GM23248 (cell line): ENCODE measurements around the gene EI24. TPM values are rescaled to one million over a fixed set of nuclear protein-coding genes. Genes with fewer than 3 reads are reported as not detected.
"Not testable (repeated sequence)": the region's sequence is repeated elsewhere in the genome, so short reads cannot be mapped to it uniquely, and the experiment has no call there.

Experiments
- DNase-seq: peaks from one replicate; pipeline ENCODE4 v3.0.0-alpha.2; 2015
- H2AFZ ChIP-seq: fragments of 200-600 bp; sonication (generic); 2 replicates; pipeline ENCODE4 v1.6.1; 2016; ENCODE audit warnings: antibody characterized with exemption
- H3F3A ChIP-seq: fragments of 200-600 bp; sonication (generic); 2 replicates; pipeline ENCODE4 v1.6.1; 2016; ENCODE audit warnings: mild to moderate bottlenecking, antibody characterized with exemption, mixed run types; ENCODE audit not compliant: insufficient read depth
- H3K27ac ChIP-seq: fragments of 200-600 bp; sonication (generic); 2 replicates; pipeline ENCODE4 v1.5.1; 2016; ENCODE audit warnings: mild to moderate bottlenecking
- H3K27me3 ChIP-seq: fragments of 200-600 bp; sonication (generic); replicated peaks from 2 replicates; pipeline ENCODE4 v1.6.1; 2016; ENCODE audit warnings: mild to moderate bottlenecking; ENCODE audit not compliant: insufficient read depth
- H3K36me3 ChIP-seq: fragments of 200-600 bp; sonication (generic); 2 replicates; pipeline ENCODE4 v1.6.1; 2016; ENCODE audit warnings: low read depth, mild to moderate bottlenecking
- H3K4me1 ChIP-seq: fragments of 200-600 bp; sonication (generic); 2 replicates; pipeline ENCODE4 v1.6.1; 2016; ENCODE audit warnings: mild to moderate bottlenecking; ENCODE audit not compliant: insufficient read depth
- H3K4me2 ChIP-seq: fragments of 200-600 bp; sonication (generic); one replicate; pipeline ENCODE4 v1.6.1; 2016; ENCODE audit warnings: mild to moderate bottlenecking; ENCODE audit not compliant: unreplicated experiment
- H3K4me3 ChIP-seq: fragments of 200-600 bp; sonication (generic); 2 replicates; pipeline ENCODE4 v1.5.1; 2016; ENCODE audit warnings: mild to moderate bottlenecking
- H3K79me2 ChIP-seq: fragments of 200-600 bp; sonication (generic); 2 replicates; pipeline ENCODE4 v1.6.1; 2016; ENCODE audit warnings: mild to moderate bottlenecking; ENCODE audit not compliant: insufficient read depth
- H3K9ac ChIP-seq: fragments of 200-600 bp; sonication (generic); 2 replicates; pipeline ENCODE4 v1.6.1; 2016; ENCODE audit warnings: mild to moderate bottlenecking
- H3K9me2 ChIP-seq: fragments of 200-600 bp; sonication (generic); 2 replicates; pipeline ENCODE4 v1.6.1; 2016; ENCODE audit warnings: mixed run types, mild to moderate bottlenecking, moderate library complexity; ENCODE audit not compliant: insufficient read depth
- H3K9me3 ChIP-seq: fragments of 200-600 bp; sonication (generic); one replicate; pipeline ENCODE4 v1.6.1; 2017; ENCODE audit warnings: low read depth
- H4K20me1 ChIP-seq: fragments of 200-600 bp; sonication (generic); 2 replicates; pipeline ENCODE4 v1.6.0; 2016; ENCODE audit not compliant: insufficient read depth
- EZH2 ChIP-seq: fragments of 200-600 bp; sonication (generic); IDR thresholded peaks from 2 replicates; pipeline ENCODE4 v1.6.1; 2018; ENCODE audit warnings: antibody characterized with exemption, mild to moderate bottlenecking; ENCODE audit not compliant: insufficient read depth, poor library complexity, severe bottlenecking
- EZH2phosphoT487 ChIP-seq: fragments of 200-600 bp; sonication (generic); IDR thresholded peaks from 2 replicates; pipeline ENCODE4 v1.6.1; 2018; ENCODE audit warnings: antibody characterized with exemption, moderate library complexity, mild to moderate bottlenecking, low read depth; ENCODE audit not compliant: insufficient read depth
- WGBS, 2 experiments: methylation state at CpG; one replicate each; pipeline ENCODE4 v1.1.6; 2015 to 2017; ENCODE audit warnings: low lambda C conversion rate in 2 of 2, low coverage in 1 of 2; ENCODE audit errors: missing lambda C conversion rate in 2 of 2; 5-methylcytosine and 5-hydroxymethylcytosine counted together
- in situ Hi-C: fragments of 300-500 bp; cut with MboI; formaldehyde crosslinking; loops from 2 replicates; pipeline ENCODE4 v1.15.0; 2020
- polyA plus RNA-seq: library from polyadenylated mRNA; unstranded; fragments of >200 nt; fragmentation: Nextera tagmentation; extraction: Ambion mirVana; gene quantifications from 2 replicates; pipeline ENCODE4 v1.2.1, GENCODE V29; 2016
- total RNA-seq: library from RNA; depleted of rRNA; stranded (reverse); fragments of >200 nt; shearing (Covaris generic); gene quantifications from 2 replicates; pipeline ENCODE4 v1.2.3, GENCODE V29; 2014

EI24 gene
- total and polyA plus RNA-seq, 2 experiments from 2014 or later, result 139 to 145 TPM

DNA sequence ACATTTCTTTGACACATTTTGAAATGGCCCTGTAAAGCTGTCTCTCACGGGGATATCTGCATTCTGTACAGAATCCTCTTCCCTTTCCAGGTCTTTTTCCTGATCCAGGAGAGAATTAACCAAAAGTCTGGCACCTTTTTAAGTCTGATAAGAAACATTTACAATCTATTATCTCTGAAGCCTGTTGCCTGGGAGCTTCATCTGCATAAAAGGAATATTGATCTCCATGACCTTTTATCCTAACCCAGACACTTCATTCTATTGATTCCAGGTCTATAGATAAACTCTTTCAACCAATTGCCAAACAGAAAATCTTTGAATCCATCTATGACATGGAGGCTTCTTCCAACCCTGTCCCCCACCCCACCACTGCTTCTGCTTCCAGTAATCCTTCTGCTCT lies 33.7 kb upstream of the EI24 start:
- WGBS, 2 experiments, result 0% methylated on average over 1 of the region's 1 CpG

GRCh38 chr11:125536834-125537233 lies 32.4 kb upstream of the EI24 start:
- H2AFZ ChIP-seq, H3K4me1 ChIP-seq, DNase-seq, H4K20me1 ChIP-seq, H3K4me3 ChIP-seq, H3K27me3 ChIP-seq, H3K9ac ChIP-seq, H3K9me2 ChIP-seq, H3K27ac ChIP-seq, H3K9me3 ChIP-seq, H3F3A ChIP-seq, H3K4me2 ChIP-seq, H3K36me3 ChIP-seq, H3K79me2 ChIP-seq, in situ Hi-C loops: not testable (repeated sequence)
- WGBS, 2 experiments, result 52% methylated on average over 8 of the region's 19 CpGs; no CpG with 5 or more reads in 1 of the 2 experiments

More for the DNA sequence above, 33.7 kb upstream of the EI24 start:
- no peak overlapping the region for H3K9ac ChIP-seq
- DNase-seq, result no peak
- no peak overlapping the region for H3K27ac ChIP-seq
- no peaks in the 10 kb centered on the region for H3K36me3 ChIP-seq
- H2AFZ ChIP-seq, result no peak overlapping the region
- no peaks in the 10 kb centered on the region for H3K9me3 ChIP-seq
- TF ChIP-seq EZH2 (no peak), EZH2phosphoT487 (no peak)
- H3K4me3 ChIP-seq, result no peak overlapping the region
- in situ Hi-C loops, result no loop called here
- peaks cover 7% of the 10 kb centered on the region for H3K27me3 ChIP-seq
- no peaks in the 10 kb centered on the region for H3K4me1 ChIP-seq
- no peak overlapping the region for H3K4me2 ChIP-seq
- H4K20me1 ChIP-seq, result no peaks in the 10 kb centered on the region
- H3F3A ChIP-seq, result no peaks in the 10 kb centered on the region
- no peaks in the 10 kb centered on the region for H3K79me2 ChIP-seq
- H3K9me2 ChIP-seq, result no peaks in the 10 kb centered on the region

- Histone ChIP-seq H2AFZ (no peak overlapping the region), H3K36me3 (no peaks in the 10 kb centered on the region), H3K27me3 (no peaks in the 10 kb centered on the region; the same call in 1 of the 2 replicates), H3K9me3 (no peaks in the 10 kb centered on the region), H3K9ac (no peak overlapping the region), H3K4me2 (no peak overlapping the region), H3K79me2 (no peaks in the 10 kb centered on the region), H4K20me1 (no peaks in the 10 kb centered on the region), H3K4me1 (no peaks in the 10 kb centered on the region), H3K4me3 (no peak overlapping the region), H3F3A (no peaks in the 10 kb centered on the region), H3K27ac (no peak overlapping the region), H3K9me2 (no peaks in the 10 kb centered on the region)
- in situ Hi-C loops, result no loop called here
- DNase-seq, result no peak
- TF ChIP-seq EZH2 (no peak), EZH2phosphoT487 (no peak)
Observed at GRCh38 chr11:125542709-125543108, 26.6 kb upstream of the EI24 start.

DNA sequence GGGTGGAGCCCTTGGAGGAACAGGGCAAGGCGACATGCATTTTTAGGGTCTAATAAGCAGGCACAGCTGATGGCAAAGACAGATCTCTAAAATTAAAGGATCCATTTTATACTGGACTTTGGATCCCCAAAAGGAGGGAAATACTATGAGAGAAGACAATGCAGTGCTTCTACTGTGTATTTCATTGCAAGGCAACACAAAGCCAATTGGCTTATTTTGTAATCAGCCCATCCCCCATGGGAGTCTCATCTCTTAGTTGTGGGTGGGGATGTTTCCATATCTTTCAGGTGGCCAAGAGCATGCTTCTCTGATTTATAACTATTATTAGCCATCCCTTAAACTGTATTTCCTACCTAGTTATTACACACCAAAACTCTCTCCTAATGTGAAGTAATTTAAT lies 18.5 kb upstream of the EI24 start:
- Histone ChIP-seq H3K4me3 (no peak overlapping the region), H3K4me1 (no peaks in the 10 kb centered on the region), H3K79me2 (no peaks in the 10 kb centered on the region), H3K9ac (no peak overlapping the region), H3K4me2 (no peak overlapping the region), H3K9me3 (no peaks in the 10 kb centered on the region), H3K36me3 (no peaks in the 10 kb centered on the region), H3K27ac (no peak overlapping the region), H3K9me2 (no peaks in the 10 kb centered on the region), H4K20me1 (no peaks in the 10 kb centered on the region), H3K27me3 (no peaks in the 10 kb centered on the region; the same call in none of the 2 replicates), H3F3A (no peaks in the 10 kb centered on the region), H2AFZ (no peak overlapping the region)
- 68 to 71% methylated on average over 1 of the region's 1 CpG for WGBS, 2 experiments
- TF ChIP-seq EZH2phosphoT487, result no peak
- no peak for TF ChIP-seq EZH2
- no peak for DNase-seq
- in situ Hi-C loops, result no loop called here

- H3F3A ChIP-seq, result no peaks in the 10 kb centered on the region
- no peak overlapping the region for H3K9ac ChIP-seq
- TF ChIP-seq EZH2phosphoT487 (no peak), EZH2 (no peak)
- no peak overlapping the region for H3K27ac ChIP-seq
- H3K4me3 ChIP-seq, result no peak overlapping the region
- H3K9me2 ChIP-seq, result no peaks in the 10 kb centered on the region
- no peaks in the 10 kb centered on the region for H3K79me2 ChIP-seq
- no peaks in the 10 kb centered on the region for H4K20me1 ChIP-seq
- H3K4me1 ChIP-seq, result no peaks in the 10 kb centered on the region
- H3K9me3 ChIP-seq, result no peaks in the 10 kb centered on the region
- H3K4me2 ChIP-seq, result no peak overlapping the region
- no peak for DNase-seq
- H2AFZ ChIP-seq, result no peak overlapping the region
- in situ Hi-C loops, result no loop called here
- H3K36me3 ChIP-seq, result no peaks in the 10 kb centered on the region
- no peaks in the 10 kb centered on the region; the same call in none of the 2 replicates for H3K27me3 ChIP-seq
- 0 to 6% methylated on average over 1 of the region's 1 CpG for WGBS, 2 experiments
Observed at GRCh38 chr11:125551835-125552342, 17.4 kb upstream of the EI24 start.
